ENCODE results near the gene NRL.

GRCh38 chr14:24146453-24146977 is 31.8 kb upstream of the NRL start, which contains the start of gene PSME2:
- TF ChIP-seq CTCF (conservative IDR thresholded peaks at IDR 0.05 in 1 of 2, IDR thresholded peaks at IDR 0.05 in 1 of 2; ENCODE audit: low read depth in 1 of 2, low read length in 2 of 2) (no peak), EZH2 (IDR thresholded peaks at IDR 0.05; ENCODE audit: low read length, missing control alignments) (no peak)

Data from fibroblast of lung (primary cell).